ENCODE data around the gene COPS7A.

DNA sequence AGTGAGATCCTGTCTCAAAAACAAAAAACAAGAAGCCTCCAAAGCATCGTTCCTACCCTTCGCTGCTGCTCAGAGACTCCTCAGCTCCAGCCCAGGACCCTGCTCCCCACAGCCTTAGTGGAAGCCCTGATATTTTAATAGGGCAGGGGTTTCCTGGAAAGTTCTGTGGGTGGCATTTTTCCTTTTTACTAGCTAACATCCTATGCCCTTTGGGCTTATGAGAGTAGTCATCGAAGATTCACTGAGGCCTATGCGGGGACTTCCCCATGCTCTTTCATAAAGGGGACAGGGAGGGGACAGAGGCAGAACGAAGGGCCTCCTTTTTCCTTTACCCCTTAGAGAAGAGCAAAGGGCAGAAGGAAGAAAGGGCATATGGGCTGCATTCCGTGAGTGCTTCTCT, 56.7 kb downstream of the COPS7A start:
- TF ChIP-seq POLR2A (IDR thresholded peaks at IDR 0.05) (no peak), POLR2AphosphoS5 (IDR thresholded peaks at IDR 0.05) (no peak)
- TF ChIP-seq, protein P1, sequence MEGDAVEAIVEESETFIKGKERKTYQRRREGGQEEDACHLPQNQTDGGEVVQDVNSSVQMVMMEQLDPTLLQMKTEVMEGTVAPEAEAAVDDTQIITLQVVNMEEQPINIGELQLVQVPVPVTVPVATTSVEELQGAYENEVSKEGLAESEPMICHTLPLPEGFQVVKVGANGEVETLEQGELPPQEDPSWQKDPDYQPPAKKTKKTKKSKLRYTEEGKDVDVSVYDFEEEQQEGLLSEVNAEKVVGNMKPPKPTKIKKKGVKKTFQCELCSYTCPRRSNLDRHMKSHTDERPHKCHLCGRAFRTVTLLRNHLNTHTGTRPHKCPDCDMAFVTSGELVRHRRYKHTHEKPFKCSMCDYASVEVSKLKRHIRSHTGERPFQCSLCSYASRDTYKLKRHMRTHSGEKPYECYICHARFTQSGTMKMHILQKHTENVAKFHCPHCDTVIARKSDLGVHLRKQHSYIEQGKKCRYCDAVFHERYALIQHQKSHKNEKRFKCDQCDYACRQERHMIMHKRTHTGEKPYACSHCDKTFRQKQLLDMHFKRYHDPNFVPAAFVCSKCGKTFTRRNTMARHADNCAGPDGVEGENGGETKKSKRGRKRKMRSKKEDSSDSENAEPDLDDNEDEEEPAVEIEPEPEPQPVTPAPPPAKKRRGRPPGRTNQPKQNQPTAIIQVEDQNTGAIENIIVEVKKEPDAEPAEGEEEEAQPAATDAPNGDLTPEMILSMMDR (IDR thresholded peaks at IDR 0.05) = no peak
